GM12873 (cell line): Measurements from ENCODE around the gene PTGER3.

Experiments
- TF ChIP-seq, protein P1 (sequence below): IDR thresholded peaks from 2 replicates; pipeline ENCODE4 v1.5.1; 2012; ENCODE audit warnings: low read depth, mild to moderate bottlenecking, moderate library complexity, low read length, control low read depth; ENCODE audit not compliant: insufficient read depth; ENCODE audit errors: missing control alignments

PTGER3 gene

DNA sequence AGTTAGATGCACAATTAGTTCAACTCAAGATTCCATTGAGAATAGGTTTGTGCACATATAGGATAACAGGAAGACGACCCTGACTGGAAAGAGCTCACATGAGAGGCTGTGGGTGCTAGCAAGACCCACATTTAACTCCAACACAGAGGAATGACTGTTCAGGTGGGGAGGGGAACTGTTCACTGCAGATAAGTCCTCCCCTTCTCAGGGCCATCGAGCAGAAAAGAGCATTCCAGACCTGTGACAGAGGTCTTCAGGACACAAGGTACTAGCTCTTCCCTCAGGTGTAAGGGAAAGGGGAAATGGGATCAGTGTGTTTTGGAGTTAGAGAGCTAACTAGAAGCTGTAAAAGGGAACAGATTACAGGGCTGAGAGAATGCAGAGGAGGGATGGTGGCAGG is 8.7 kb downstream of the PTGER3 start:
- TF ChIP-seq, protein P1, sequence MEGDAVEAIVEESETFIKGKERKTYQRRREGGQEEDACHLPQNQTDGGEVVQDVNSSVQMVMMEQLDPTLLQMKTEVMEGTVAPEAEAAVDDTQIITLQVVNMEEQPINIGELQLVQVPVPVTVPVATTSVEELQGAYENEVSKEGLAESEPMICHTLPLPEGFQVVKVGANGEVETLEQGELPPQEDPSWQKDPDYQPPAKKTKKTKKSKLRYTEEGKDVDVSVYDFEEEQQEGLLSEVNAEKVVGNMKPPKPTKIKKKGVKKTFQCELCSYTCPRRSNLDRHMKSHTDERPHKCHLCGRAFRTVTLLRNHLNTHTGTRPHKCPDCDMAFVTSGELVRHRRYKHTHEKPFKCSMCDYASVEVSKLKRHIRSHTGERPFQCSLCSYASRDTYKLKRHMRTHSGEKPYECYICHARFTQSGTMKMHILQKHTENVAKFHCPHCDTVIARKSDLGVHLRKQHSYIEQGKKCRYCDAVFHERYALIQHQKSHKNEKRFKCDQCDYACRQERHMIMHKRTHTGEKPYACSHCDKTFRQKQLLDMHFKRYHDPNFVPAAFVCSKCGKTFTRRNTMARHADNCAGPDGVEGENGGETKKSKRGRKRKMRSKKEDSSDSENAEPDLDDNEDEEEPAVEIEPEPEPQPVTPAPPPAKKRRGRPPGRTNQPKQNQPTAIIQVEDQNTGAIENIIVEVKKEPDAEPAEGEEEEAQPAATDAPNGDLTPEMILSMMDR, result no peak

DNA sequence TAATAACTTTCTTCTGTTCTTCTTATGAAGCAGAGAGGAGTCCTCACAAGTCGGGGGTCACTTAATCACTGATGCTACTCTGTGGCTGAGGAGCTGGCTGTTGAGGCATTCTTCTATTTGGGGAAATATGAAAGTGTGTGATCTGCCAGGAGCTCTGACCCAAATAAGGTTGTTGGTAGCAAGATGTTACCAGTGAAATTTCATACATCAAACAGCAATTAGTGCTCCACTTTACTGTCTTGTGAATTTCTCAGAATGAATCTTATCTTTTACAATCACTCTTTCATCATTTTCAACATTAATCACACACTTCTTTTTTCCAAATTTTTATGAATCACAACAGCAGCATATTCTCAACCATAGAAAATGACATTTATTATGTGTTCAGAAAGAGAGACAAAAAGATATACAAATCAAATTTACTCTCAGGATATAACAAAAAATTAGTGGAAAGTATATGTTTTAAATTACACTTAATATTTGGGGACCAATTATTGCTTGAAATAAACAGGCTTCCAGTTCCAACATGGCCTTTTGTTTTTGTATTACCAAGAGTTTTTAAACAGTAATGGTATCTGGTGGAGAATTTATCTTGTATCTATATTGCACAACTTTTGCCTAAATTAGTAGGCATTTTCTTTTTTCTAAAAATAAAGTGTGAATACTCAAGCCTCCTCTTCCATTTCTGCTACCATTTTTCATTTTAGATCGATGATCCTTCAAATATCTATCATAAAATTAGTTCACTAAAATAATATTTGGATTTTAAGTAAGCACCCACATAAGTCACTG is 9.6 kb downstream of the PTGER3 start:
- TF ChIP-seq, protein P1, result no peak

GRCh38 chr1:71037066-71037465 is 10.6 kb downstream of the PTGER3 start:
- TF ChIP-seq, protein P1, result no peak

- TF ChIP-seq, protein P1, result no peak
These were observed 14.5 kb downstream of the PTGER3 start for GRCh38 chr1:71033136-71033535.

GRCh38 chr1:71031426-71031825 is 16.2 kb downstream of the PTGER3 start:
- TF ChIP-seq, protein P1, result no peak

DNA sequence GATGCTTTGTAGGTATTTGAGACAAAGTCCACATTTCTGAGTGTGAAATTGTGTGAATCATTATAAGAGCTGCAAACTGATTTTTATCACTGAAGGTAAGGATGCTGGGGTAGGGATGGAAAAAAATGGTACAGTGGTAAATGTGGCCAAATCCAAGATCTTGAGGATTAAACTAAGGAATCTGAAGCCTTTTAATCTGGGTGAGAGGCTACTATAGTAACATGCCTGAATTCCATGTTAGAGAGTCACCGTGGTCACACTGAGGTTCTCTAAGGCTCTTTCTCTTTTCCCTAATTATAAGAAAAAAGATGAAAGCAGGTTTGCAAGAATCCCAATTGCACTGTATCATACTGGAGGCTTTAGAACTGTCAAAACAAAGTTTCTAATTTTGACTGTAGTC is 17.6 kb downstream of the PTGER3 start:
- TF ChIP-seq, protein P1, result no peak

- TF ChIP-seq, protein P1, result no peak
These were observed 18.6 kb downstream of the PTGER3 start for GRCh38 chr1:71028981-71029380.
